HepG2 (cell line): ENCODE data around the gene LMBRD2.
"Not testable (repeated sequence)": the region's sequence is repeated elsewhere in the genome, so short reads cannot be mapped to it uniquely, and the experiment has no call there.

Experiments
- EP300 ChIP-seq, 3 experiments: sonication (generic) in 1 of 3; formaldehyde crosslinking in 1 of 3; IDR thresholded peaks; 2 replicates each; pipeline versions ENCODE4 v1.5.1 to v1.6.1; 2011 to 2020; ENCODE audit warnings: low read depth in 2 of 3, low read length in 2 of 3, borderline replicate concordance in 1 of 3, improper control_type of control experiment in 1 of 3, mild to moderate bottlenecking in 1 of 3, missing genetic modification reagents in 1 of 3, moderate library complexity in 1 of 3
- FOXA3 ChIP-seq: IDR thresholded peaks from 2 replicates; pipeline ENCODE4 v1.6.1; 2016; ENCODE audit warnings: missing genetic modification reagents, missing compliant biosample characterization
- HMGA1 ChIP-seq: sonication (generic); formaldehyde crosslinking; conservative IDR thresholded peaks from 2 replicates; pipeline ENCODE4 v1.4.0; 2020; ENCODE audit warnings: missing genetic modification reagents
- MAX ChIP-seq: IDR thresholded peaks from 2 replicates; pipeline ENCODE4 v1.6.1; 2012; ENCODE audit warnings: inconsistent platforms
- NFYC ChIP-seq: IDR thresholded peaks from 2 replicates; pipeline ENCODE4 v1.6.1; 2016; ENCODE audit warnings: missing genetic modification reagents, missing compliant biosample characterization
- POLR2AphosphoS2 ChIP-seq: IDR thresholded peaks from 2 replicates; pipeline ENCODE4 v1.6.1; 2011; ENCODE audit warnings: low read depth, low read length, improper control_type of control experiment
- RFX5 ChIP-seq: IDR thresholded peaks from 2 replicates; pipeline ENCODE4 v1.6.1; 2011; ENCODE audit warnings: low read depth, low read length, improper control_type of control experiment
- ZNF138 ChIP-seq: sonication (generic); formaldehyde crosslinking; IDR thresholded peaks from 2 replicates; pipeline ENCODE4 v1.5.0; 2020; ENCODE audit warnings: mild to moderate bottlenecking, low read depth, missing genetic modification reagents
- ZNF274 ChIP-seq: sonication (generic); formaldehyde crosslinking; IDR thresholded peaks from 2 replicates; pipeline ENCODE4 v1.5.1; 2020; ENCODE audit warnings: mild to moderate bottlenecking, missing genetic modification reagents
- ZNF44 ChIP-seq: sonication (generic); formaldehyde crosslinking; IDR thresholded peaks from 2 replicates; pipeline ENCODE4 v1.5.1; 2020; ENCODE audit warnings: mild to moderate bottlenecking, missing genetic modification reagents
- ZNF550 ChIP-seq: sonication (generic); formaldehyde crosslinking; IDR thresholded peaks from 2 replicates; pipeline ENCODE4 v1.4.0; 2020; ENCODE audit warnings: mild to moderate bottlenecking, missing genetic modification reagents, borderline replicate concordance

GRCh38 chr5:36184408-36184807 is 32.7 kb upstream of the LMBRD2 start:
- not testable (repeated sequence) for TF ChIP-seq ZNF550 (CRISPR knock-in tag); ZNF138 (CRISPR knock-in tag); HMGA1 (CRISPR knock-in tag); RFX5; ZNF44 (CRISPR knock-in tag); FOXA3 (CRISPR knock-in tag); NFYC (CRISPR knock-in tag); POLR2AphosphoS2; EP300 (IDR thresholded peaks at IDR 0.05; ENCODE audit: low read depth in 2 of 2, low read length in 2 of 2); EP300 (CRISPR knock-in tag; IDR thresholded peaks at IDR 0.05; ENCODE audit: borderline replicate concordance); MAX; ZNF274 (CRISPR knock-in tag)
